IMR-90 (cell line): Measurements from ENCODE around the gene NF1. TPM values are rescaled to one million over a fixed set of nuclear protein-coding genes. Genes with fewer than 3 reads are reported as not detected.

ENCODE experiments used
- ATAC-seq: fragments of 200-7000 bp; cut with Tn5 transposase; 2 replicates; pipeline ENCODE4 v1.9.1; 2020; ENCODE audit warnings: low read depth, mild to moderate bottlenecking, moderate library complexity
- BruUV-seq: library from RNA; stranded (reverse); fragments of 400-500 nt; replicated peaks from 2 replicates; lab custom pipeline; 2021; lab: Mats Ljungman, UMichigan
- CTCF ChIA-PET: fragments of 300-600 bp; formaldehyde crosslinking; extraction: SDS; loops from one replicate; lab custom pipeline; 2021; ENCODE audit warnings: antibody characterized with exemption; lab: Yijun Ruan, JAX
- POLR2A ChIA-PET: fragments of 300-600 bp; sonication (Branson Sonifier 250); formaldehyde crosslinking; loops from one replicate; lab custom pipeline; 2022; ENCODE audit warnings: antibody characterized with exemption; ENCODE audit not compliant: unreplicated experiment; lab: Charles Lee
- DNase-seq: peaks from one replicate; pipeline ENCODE4 v3.0.0; 2013
- H2AFZ ChIP-seq: replicated peaks from 2 replicates; pipeline ENCODE3; 2013; ENCODE audit warnings: low read length, mild to moderate bottlenecking; ENCODE audit not compliant: poor library complexity
- H2AK5ac ChIP-seq: 2 replicates; pipeline ENCODE4 v1.6.1; 2013; ENCODE audit warnings: low read depth, low read length, inconsistent platforms
- H2AK9ac ChIP-seq: replicated peaks from 2 replicates; pipeline ENCODE3; 2013; ENCODE audit warnings: mild to moderate bottlenecking, low read depth, low read length, moderate library complexity; ENCODE audit not compliant: poor library complexity
- H2BK120ac ChIP-seq: 2 replicates; pipeline ENCODE4 v1.6.1; 2013; ENCODE audit warnings: low read depth, low read length, inconsistent platforms
- H2BK15ac ChIP-seq: 3 replicates; pipeline ENCODE4 v1.6.1; 2013; ENCODE audit warnings: low read depth, low read length, inconsistent platforms
- H2BK20ac ChIP-seq: 2 replicates; pipeline ENCODE4 v1.6.1; 2013; ENCODE audit warnings: low read depth, mild to moderate bottlenecking, inconsistent platforms, low read length, moderate library complexity
- H2BK5ac ChIP-seq: 2 replicates; pipeline ENCODE4 v1.6.1; 2013; ENCODE audit warnings: mild to moderate bottlenecking, low read depth, low read length, inconsistent platforms; ENCODE audit not compliant: poor library complexity, severe bottlenecking
- H3K14ac ChIP-seq: replicated peaks from 2 replicates; pipeline ENCODE4 v1.6.1; 2013; ENCODE audit warnings: low read depth, low read length, inconsistent platforms
- H3K18ac ChIP-seq: 2 replicates; pipeline ENCODE4 v1.6.1; 2013; ENCODE audit warnings: low read depth, low read length, control low read depth
- H3K23ac ChIP-seq: 2 replicates; pipeline ENCODE4 v1.6.1; 2013; ENCODE audit warnings: low read depth, low read length, inconsistent platforms
- H3K27ac ChIP-seq: 2 replicates; pipeline ENCODE4 v1.5.1; 2013; ENCODE audit warnings: mild to moderate bottlenecking, control low read depth, low read length; ENCODE audit not compliant: insufficient read depth
- H3K27me3 ChIP-seq: 2 replicates; pipeline ENCODE4 v1.6.1; 2013; ENCODE audit warnings: low read length; ENCODE audit not compliant: control insufficient read depth, insufficient read depth
- H3K36me3 ChIP-seq: 2 replicates; pipeline ENCODE4 v1.6.1; 2013; ENCODE audit warnings: low read length, mixed read lengths; ENCODE audit not compliant: control insufficient read depth, insufficient read depth
- H3K4ac ChIP-seq: 2 replicates; pipeline ENCODE4 v1.6.1; 2013; ENCODE audit warnings: low read depth, low read length, inconsistent platforms
- H3K4me1 ChIP-seq: 2 replicates; pipeline ENCODE4 v1.6.1; 2013; ENCODE audit warnings: low read length, mixed read lengths; ENCODE audit not compliant: control insufficient read depth, insufficient read depth
- H3K4me2 ChIP-seq: 2 replicates; pipeline ENCODE4 v1.6.1; 2013; ENCODE audit warnings: low read depth, mild to moderate bottlenecking, control low read depth, low read length, moderate library complexity
- H3K4me3 ChIP-seq: 2 replicates; pipeline ENCODE4 v1.5.1; 2013; ENCODE audit warnings: low read depth, mild to moderate bottlenecking, control low read depth, low read length, moderate library complexity; ENCODE audit not compliant: insufficient read depth
- H3K56ac ChIP-seq: 2 replicates; pipeline ENCODE4 v1.6.1; 2013; ENCODE audit warnings: low read length, inconsistent platforms; ENCODE audit not compliant: insufficient read depth; ENCODE audit errors: extremely low read depth
- H3K79me1 ChIP-seq, 2 experiments: 2 replicates each; pipeline ENCODE4 v1.6.1; 2013; ENCODE audit warnings: low read length in 2 of 2, inconsistent platforms in 1 of 2, low read depth in 1 of 2
- H3K9ac ChIP-seq: 2 replicates; pipeline ENCODE4 v1.6.1; 2013; ENCODE audit warnings: low read depth, low read length, control low read depth
- H3K9me1 ChIP-seq: 2 replicates; pipeline ENCODE4 v1.6.1; 2013; ENCODE audit warnings: low read length, inconsistent platforms; ENCODE audit not compliant: insufficient read depth
- H3K9me3 ChIP-seq: 2 replicates; pipeline ENCODE4 v1.6.1; 2013; ENCODE audit warnings: low read length; ENCODE audit not compliant: control insufficient read depth, insufficient read depth
- H4K20me1 ChIP-seq: 2 replicates; pipeline ENCODE4 v1.6.1; 2013; ENCODE audit warnings: low read length, inconsistent platforms; ENCODE audit not compliant: insufficient read depth
- H4K5ac ChIP-seq: 2 replicates; pipeline ENCODE4 v1.6.1; 2013; ENCODE audit warnings: mild to moderate bottlenecking, low read depth, low read length, control low read depth
- H4K8ac ChIP-seq, 2 experiments: 2 replicates each; pipeline ENCODE4 v1.6.1; 2013; ENCODE audit warnings: low read depth in 2 of 2, low read length in 2 of 2, control low read depth in 1 of 2, inconsistent platforms in 1 of 2
- H4K91ac ChIP-seq: 2 replicates; pipeline ENCODE4 v1.6.1; 2013; ENCODE audit warnings: low read depth, low read length, inconsistent platforms; ENCODE audit not compliant: insufficient read depth
- BHLHE40 ChIP-seq: fragments of 150-350 bp; IDR thresholded peaks from 2 replicates; pipeline ENCODE4 v1.6.1; 2016; ENCODE audit warnings: mild to moderate bottlenecking, low read depth, low read length
- FOS ChIP-seq: fragments of 150-350 bp; IDR thresholded peaks from 2 replicates; pipeline ENCODE4 v1.6.1; 2016; ENCODE audit warnings: low read depth, low read length
- WGBS, 2 experiments: methylation state at CpG; one replicate each; pipeline versions ENCODE4 v1.1.5 to v1.1.7; 2013; ENCODE audit warnings: missing lambda C conversion rate in 2 of 2; ENCODE audit not compliant: insufficient read length in 1 of 2; ENCODE audit errors: extremely low coverage in 2 of 2; 5-methylcytosine and 5-hydroxymethylcytosine counted together
- dilution Hi-C: fragments of 300-500 bp; cut with HindIII; formaldehyde crosslinking; loops from one replicate; pipeline ENCODE4 v1.14.3; 2018; ENCODE audit warnings: low sequenced_read_pairs; ENCODE audit not compliant: unreplicated experiment
- in situ Hi-C: fragments of 300-500 bp; cut with MboI; formaldehyde crosslinking; loops from 3 replicates; pipeline ENCODE4 v1.14.3; 2019; ENCODE audit warnings: low sequenced_read_pairs, inconsistent platforms, mixed read lengths
- intact Hi-C: fragments of 100-400 bp; cut with micrococcal nuclease; formaldehyde crosslinking; loops from 2 replicates; pipeline ENCODE4 v1.10.0; 2022
- polyA plus RNA-seq, 3 experiments: library from polyadenylated mRNA; depleted of rRNA; stranded (reverse); fragments of >200 nt; gene quantifications; 2 replicates each; pipeline ENCODE4 v1.2.3, GENCODE V29; 2012; ENCODE audit warnings: low replicate concordance in 1 of 3
- total RNA-seq: library from RNA; depleted of rRNA; stranded (reverse); fragments of >200 nt; gene quantifications from 2 replicates; pipeline ENCODE4 v1.2.3, GENCODE V29; 2012
- TF ChIP-seq, protein P1 (sequence below): fragments of 150-350 bp; IDR thresholded peaks from 2 replicates; pipeline ENCODE4 v1.6.1; 2017; ENCODE audit warnings: mild to moderate bottlenecking, antibody characterized with exemption, low read length, low read depth

NF1 gene
- total and polyA plus RNA-seq, 2 of the 4 experiments (the other 2 are of a cell fraction): 17.9 to 48.6 TPM

DNA sequence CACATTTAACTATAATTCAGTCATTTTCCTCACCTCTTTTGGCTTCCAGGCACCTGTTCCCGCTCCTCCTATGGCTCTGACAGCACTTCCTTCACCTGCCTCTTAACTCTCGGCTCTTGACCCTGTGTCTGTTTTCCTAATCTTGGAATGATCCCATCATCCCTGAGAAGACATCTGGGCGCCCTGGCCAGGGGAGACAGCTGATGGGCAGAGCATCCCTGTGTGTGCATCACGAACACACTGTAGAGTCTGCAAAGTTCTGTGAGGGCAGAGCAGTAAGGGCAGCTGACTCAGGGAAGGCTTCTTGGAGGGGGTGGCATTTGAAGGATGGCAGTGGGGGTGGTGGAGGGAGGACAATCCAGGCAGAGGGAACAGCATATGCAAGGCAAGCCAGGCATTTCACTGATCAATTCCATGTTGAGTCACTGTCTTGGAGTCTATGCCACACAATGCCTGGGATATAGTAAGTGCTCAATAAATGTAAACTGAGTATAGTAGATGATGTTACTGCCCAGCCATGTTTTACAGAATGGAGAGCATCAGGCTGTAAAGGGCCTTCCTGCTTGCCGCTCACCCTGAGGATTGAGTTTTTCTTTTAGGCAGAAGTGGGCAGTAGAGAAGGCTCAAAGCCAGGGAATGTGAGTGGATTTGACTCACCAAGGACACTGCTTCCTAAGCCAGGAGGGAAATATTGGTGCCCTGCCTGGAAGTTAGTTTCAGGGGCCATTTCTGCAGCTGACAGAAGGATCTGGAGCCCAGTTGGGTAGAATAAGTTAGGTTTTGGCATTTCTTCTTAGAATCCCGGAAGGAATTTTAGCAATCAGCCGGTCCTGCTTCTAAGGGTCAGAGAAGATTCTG, 290.9 kb downstream of the NF1 start:
- no peak overlapping the region for H2BK20ac ChIP-seq
- no peak overlapping the region for H2AK9ac ChIP-seq
- dilution Hi-C loops (no loop called here), in situ Hi-C loops (no loop called here), intact Hi-C loops (no loop called here)
- peaks cover 17% of the 10 kb centered on the region for H3K27me3 ChIP-seq
- no peak overlapping the region for H2BK5ac ChIP-seq
- no peak overlapping the region for H3K9ac ChIP-seq
- H4K5ac ChIP-seq: no peak overlapping the region
- DNase-seq (peak; percentile 29), ATAC-seq (no peak)
- no peak overlapping the region for H4K8ac ChIP-seq
- no peak overlapping the region for H2AK5ac ChIP-seq
- no peak overlapping the region for H3K4ac ChIP-seq
- H3K4me3 ChIP-seq: no peak overlapping the region
- H3K56ac ChIP-seq: no peak overlapping the region
- H2BK120ac ChIP-seq: no peak overlapping the region
- H3K36me3 ChIP-seq: peaks cover 3% of the 10 kb centered on the region
- H2BK15ac ChIP-seq: no peak overlapping the region
- no peak overlapping the region for H4K91ac ChIP-seq
- H3K27ac ChIP-seq: no peak overlapping the region
- no peaks in the 10 kb centered on the region for H3K4me1 ChIP-seq
- ChIA-PET CTCF (interaction anchor here (0.6 kb wide), 1 partner anchor 117 kb away, joined by 3 read pairs; no protein-coding TSS in a partner anchor), POLR2A (no interaction called here)
- no peak overlapping the region for H3K18ac ChIP-seq
- H3K79me1 ChIP-seq: no peaks in the 10 kb centered on the region
- BruUV-seq: no TSS peak
- TF ChIP-seq FOS (no peak), BHLHE40 (no peak)
- TF ChIP-seq, protein P1, sequence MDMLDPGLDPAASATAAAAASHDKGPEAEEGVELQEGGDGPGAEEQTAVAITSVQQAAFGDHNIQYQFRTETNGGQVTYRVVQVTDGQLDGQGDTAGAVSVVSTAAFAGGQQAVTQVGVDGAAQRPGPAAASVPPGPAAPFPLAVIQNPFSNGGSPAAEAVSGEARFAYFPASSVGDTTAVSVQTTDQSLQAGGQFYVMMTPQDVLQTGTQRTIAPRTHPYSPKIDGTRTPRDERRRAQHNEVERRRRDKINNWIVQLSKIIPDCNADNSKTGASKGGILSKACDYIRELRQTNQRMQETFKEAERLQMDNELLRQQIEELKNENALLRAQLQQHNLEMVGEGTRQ: no peak
- no peak overlapping the region for H3K23ac ChIP-seq
- no peaks in the 10 kb centered on the region for H3K9me3 ChIP-seq
- no peak overlapping the region for H2AFZ ChIP-seq
- H4K20me1 ChIP-seq: no peaks in the 10 kb centered on the region; the same call in none of the 2 replicates
- WGBS, 2 experiments: 82% methylated on average over 3 of the region's 7 CpGs; no CpG with 5 or more reads in 1 of the 2 experiments
- no peak overlapping the region for H3K4me2 ChIP-seq
- peaks cover 9% of the 10 kb centered on the region for H3K9me1 ChIP-seq
- no peak overlapping the region for H3K14ac ChIP-seq
